Occipital lobe (tissue), 2 donors: ENCODE measurements around the gene CCL11. TPM values are rescaled to one million over a fixed set of nuclear protein-coding genes. Genes with fewer than 3 reads are reported as not detected.

Experiments
- DNase-seq: peaks from one replicate; lab custom pipeline; 2025; lab: John Stamatoyannopoulos, UW
- total RNA-seq: library from RNA; depleted of rRNA; stranded (reverse); fragments of >200 nt; gene quantifications from one replicate; pipeline ENCODE4 v1.2.3, GENCODE V29; 2014

CCL11 gene
- total RNA-seq: not detected

- no peak for DNase-seq
Observed at GRCh38 chr17:34285286-34285792, at the start of gene CCL11. Gene CCL11, plus strand, starts transcription at chr17:34285742. Its CDS starts 67 bp downstream, at chr17:34285809.

- DNase-seq: no peak
Observed at GRCh38 chr17:34236281-34236892, 49.2 kb upstream of the CCL11 start.

- DNase-seq: no peak
Observed at GRCh38 chr17:34237458-34237857, 48.1 kb upstream of the CCL11 start.

- DNase-seq: no peak
Observed at GRCh38 chr17:34241062-34241461, 44.5 kb upstream of the CCL11 start.

- DNase-seq: no peak
Observed at GRCh38 chr17:34242587-34243363, 42.8 kb upstream of the CCL11 start.

- no peak for DNase-seq
Observed at GRCh38 chr17:34243364-34244320, 41.9 kb upstream of the CCL11 start.

GRCh38 chr17:34245351-34245905 is 40.1 kb upstream of the CCL11 start:
- DNase-seq: no peak

- DNase-seq: no peak
Observed at GRCh38 chr17:34246446-34246845, 39.1 kb upstream of the CCL11 start.

GRCh38 chr17:34246881-34247280 is 38.7 kb upstream of the CCL11 start:
- DNase-seq: no peak

- no peak for DNase-seq
Observed at GRCh38 chr17:34248511-34249024, 37.0 kb upstream of the CCL11 start.

- no peak for DNase-seq
Observed at GRCh38 chr17:34249061-34249460, 36.5 kb upstream of the CCL11 start.

- DNase-seq: no peak
Observed at GRCh38 chr17:34249478-34249877, 36.1 kb upstream of the CCL11 start.

GRCh38 chr17:34251186-34251585 is 34.4 kb upstream of the CCL11 start:
- no peak for DNase-seq

GRCh38 chr17:34252095-34252443 is 33.5 kb upstream of the CCL11 start:
- peak; percentile 18 for DNase-seq

- peak; percentile 71 for DNase-seq
Observed at GRCh38 chr17:34252444-34253138, 33.0 kb upstream of the CCL11 start.

- no peak for DNase-seq
Observed at GRCh38 chr17:34253139-34253525, 32.4 kb upstream of the CCL11 start.

GRCh38 chr17:34254146-34254545 is 31.4 kb upstream of the CCL11 start:
- no peak for DNase-seq

GRCh38 chr17:34254651-34255380 is 30.7 kb upstream of the CCL11 start, which contains the start of gene CCL2:
Gene CCL2, plus strand, starts transcription at chr17:34255285. Its CDS starts 65 bp downstream, at chr17:34255350.
- peak; percentile 29 for DNase-seq

- DNase-seq: no peak
Observed at GRCh38 chr17:34255381-34255732, 30.2 kb upstream of the CCL11 start.

GRCh38 chr17:34255841-34256240 is 29.7 kb upstream of the CCL11 start:
- no peak for DNase-seq
